NCI-H146 (cell line): Measurements from ENCODE around the gene RHOBTB3.

Source experiments
- DNase-seq: peaks from one replicate; lab custom pipeline; 2025; lab: John Stamatoyannopoulos, UW

Gene RHOBTB3

GRCh38 chr5:95731571-95732554 lies 727 bp downstream of the RHOBTB3 start:
- DNase-seq, result peak; percentile 62

- no peak for DNase-seq
These were observed 2.0 kb downstream of the RHOBTB3 start for GRCh38 chr5:95733107-95733665.

GRCh38 chr5:95734187-95734586 lies 3.1 kb downstream of the RHOBTB3 start:
- no peak for DNase-seq

- DNase-seq, result no peak
These were observed 3.8 kb downstream of the RHOBTB3 start for GRCh38 chr5:95734906-95735305.

GRCh38 chr5:95735406-95735805 lies 4.3 kb downstream of the RHOBTB3 start:
- no peak for DNase-seq

GRCh38 chr5:95738072-95738471 lies 6.9 kb downstream of the RHOBTB3 start:
- DNase-seq, result no peak

GRCh38 chr5:95738834-95739233 lies 7.7 kb downstream of the RHOBTB3 start:
- no peak for DNase-seq

- DNase-seq, result no peak
These were observed 8.7 kb downstream of the RHOBTB3 start for GRCh38 chr5:95739857-95740256.

- no peak for DNase-seq
These were observed 10.3 kb downstream of the RHOBTB3 start for GRCh38 chr5:95741458-95741857.

- no peak for DNase-seq
These were observed 12.1 kb downstream of the RHOBTB3 start for GRCh38 chr5:95743232-95743631.

GRCh38 chr5:95743877-95744276 lies 12.7 kb downstream of the RHOBTB3 start:
- no peak for DNase-seq

- no peak for DNase-seq
These were observed 15.1 kb downstream of the RHOBTB3 start for GRCh38 chr5:95746194-95746593.

- DNase-seq, result no peak
These were observed 15.9 kb downstream of the RHOBTB3 start for GRCh38 chr5:95746722-95747679.

- no peak for DNase-seq
These were observed 17.0 kb downstream of the RHOBTB3 start for GRCh38 chr5:95748133-95748532.

- DNase-seq, result no peak
These were observed 23.4 kb downstream of the RHOBTB3 start for GRCh38 chr5:95754545-95754944.

GRCh38 chr5:95759005-95759404 lies 27.9 kb downstream of the RHOBTB3 start:
- DNase-seq, result no peak

- DNase-seq, result peak; percentile 40
These were observed 28.5 kb downstream of the RHOBTB3 start for GRCh38 chr5:95759634-95760033.

GRCh38 chr5:95760273-95761191 lies 29.4 kb downstream of the RHOBTB3 start:
- no peak for DNase-seq

GRCh38 chr5:95761771-95762651 lies 30.9 kb downstream of the RHOBTB3 start:
- DNase-seq, result no peak

- DNase-seq, result no peak
These were observed 31.5 kb downstream of the RHOBTB3 start for GRCh38 chr5:95762652-95763041.
